HG03558 (cell line): Measurements from ENCODE around the gene ASF1A.
A peak's percentile ranks its signal among the peaks of the same experiment; 100 is the strongest.

Experiments
- ATAC-seq: cut with Tn5 transposase; IDR thresholded peaks from one replicate; pipeline ENCODE4 v1.9.1; 2021; ENCODE audit warnings: moderate number of reproducible peaks; ENCODE audit not compliant: unreplicated experiment; ENCODE audit errors: extremely low read depth

The ASF1A gene

DNA sequence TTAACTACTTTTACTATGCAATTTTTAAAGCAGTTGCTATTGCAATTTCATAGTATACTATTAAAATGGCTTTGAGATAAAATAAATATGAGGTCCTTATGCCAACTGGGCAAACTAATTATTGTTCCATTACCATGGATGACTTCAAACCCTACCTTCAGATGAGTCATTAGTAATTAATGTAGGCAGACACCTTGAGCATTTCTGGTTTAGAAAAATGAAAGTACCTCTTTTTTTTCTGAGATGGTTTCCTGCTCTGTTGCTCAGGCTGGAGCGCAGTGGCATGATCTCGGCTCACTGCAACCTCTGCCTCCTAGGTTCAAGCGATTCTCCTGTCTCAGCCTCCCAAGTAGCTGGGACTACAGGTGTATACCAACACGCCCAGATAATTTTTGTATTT, 11.9 kb downstream of the ASF1A start:
- ATAC-seq = no peak

DNA sequence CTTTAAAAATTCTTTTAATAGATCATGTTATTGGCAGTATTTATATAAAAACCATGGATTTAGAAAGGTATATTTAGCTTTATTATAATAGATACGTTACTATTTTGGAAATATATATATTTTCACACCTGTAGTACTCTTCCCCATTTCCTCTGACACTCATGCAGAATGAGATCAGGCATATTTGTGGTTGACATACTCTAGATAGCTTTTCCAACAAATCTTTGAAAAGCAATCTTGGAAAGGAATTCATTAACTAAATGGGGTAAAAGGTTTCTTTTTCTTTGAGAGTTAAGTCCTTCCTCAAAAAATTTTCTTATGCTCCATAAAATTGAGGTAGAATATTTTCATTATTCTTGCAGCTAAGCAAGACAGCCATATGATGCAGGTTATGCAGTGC, 14.5 kb downstream of the ASF1A start:
- no peak for ATAC-seq

DNA sequence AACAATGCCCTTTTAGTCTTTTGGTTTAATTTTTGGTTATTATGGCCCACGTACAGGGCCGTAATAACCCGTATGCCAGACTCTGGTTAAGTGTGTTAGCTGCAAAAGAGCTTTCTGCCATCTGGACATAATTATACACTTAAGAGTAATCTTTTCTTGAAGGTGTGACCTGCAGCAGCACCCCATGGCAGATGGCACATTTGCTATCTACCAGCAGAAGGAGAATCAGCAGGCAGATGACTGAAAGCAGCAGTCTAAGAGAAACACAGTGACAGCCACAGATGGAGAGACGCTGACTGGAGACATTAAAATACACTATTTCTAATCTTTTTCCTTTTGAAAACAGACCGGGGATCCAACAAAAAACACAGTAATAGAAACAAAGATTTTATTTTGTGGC, 18.7 kb downstream of the ASF1A start:
- ATAC-seq = no peak

DNA sequence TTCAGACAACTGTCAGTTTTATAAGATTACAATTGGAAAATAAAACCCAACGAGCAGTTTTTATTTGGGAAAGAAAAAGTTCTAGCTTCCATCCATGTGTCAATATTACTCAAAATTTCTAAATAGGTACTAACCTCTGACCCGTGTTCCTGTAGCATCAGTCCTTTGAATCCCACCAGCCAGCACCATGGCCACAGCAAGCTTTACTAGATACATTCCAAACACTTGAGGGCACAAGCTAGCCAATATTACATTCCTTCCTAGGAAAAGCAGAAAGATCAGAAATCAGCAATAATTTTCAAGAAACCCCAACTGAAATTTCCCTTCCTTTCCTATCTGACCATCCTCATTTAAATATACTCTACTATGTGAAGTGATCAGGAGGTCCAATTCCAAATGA, 19.2 kb downstream of the ASF1A start:
- ATAC-seq = no peak

DNA sequence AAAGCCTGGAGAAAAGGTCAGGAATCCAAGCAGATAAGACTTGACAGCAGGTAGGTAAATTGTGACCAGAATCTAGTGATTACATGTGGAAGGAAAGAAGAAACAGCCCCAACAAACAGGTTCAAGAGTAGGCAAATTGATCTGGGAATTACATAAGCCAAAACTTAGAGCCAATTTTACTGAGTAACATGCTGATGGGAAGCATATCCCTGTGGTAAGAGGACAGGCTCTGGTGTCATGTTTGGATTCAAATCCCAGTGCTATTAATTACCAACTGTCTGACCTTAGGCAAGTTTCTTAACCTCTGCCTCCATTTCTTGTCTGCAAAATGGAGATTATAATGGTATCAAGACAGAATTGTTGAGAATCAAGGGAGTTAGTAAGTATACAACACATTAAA, 20.6 kb downstream of the ASF1A start:
- ATAC-seq = no peak

DNA sequence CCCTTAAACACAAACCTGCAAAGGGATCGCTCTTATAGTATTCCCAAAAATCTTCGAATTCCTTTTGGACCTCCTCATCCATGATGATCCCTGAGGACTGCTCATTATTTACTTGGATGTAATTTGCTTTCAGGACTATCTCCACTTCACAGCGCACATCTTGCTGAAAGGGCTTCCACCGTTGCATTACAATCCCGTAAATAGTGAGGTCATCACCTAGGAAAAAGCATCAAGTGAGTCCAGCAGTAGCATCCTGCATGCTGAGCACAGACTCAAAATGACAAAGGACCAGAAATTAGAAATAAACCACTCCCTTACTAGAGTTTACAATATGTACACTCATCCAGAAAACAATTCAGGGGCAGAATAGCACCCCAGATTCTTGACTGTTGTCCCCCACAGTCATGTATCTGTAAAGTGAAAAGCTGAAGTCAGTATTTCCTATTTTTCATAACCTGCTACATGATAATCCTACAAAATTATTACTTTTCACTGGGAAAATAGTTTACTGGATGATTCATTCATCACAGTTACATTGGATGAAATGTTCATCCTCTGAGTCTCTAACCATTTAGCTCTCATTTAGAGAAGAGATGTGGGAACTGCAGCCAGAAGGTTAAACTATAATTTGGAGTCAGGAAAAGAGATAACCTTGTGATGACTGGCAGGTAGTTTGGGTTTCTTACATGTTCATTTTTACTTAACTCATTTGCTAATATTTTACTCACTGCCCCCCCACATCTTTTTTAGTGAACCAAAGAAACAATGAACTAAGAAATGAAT, 23.8 kb downstream of the ASF1A start:
- no peak for ATAC-seq

DNA sequence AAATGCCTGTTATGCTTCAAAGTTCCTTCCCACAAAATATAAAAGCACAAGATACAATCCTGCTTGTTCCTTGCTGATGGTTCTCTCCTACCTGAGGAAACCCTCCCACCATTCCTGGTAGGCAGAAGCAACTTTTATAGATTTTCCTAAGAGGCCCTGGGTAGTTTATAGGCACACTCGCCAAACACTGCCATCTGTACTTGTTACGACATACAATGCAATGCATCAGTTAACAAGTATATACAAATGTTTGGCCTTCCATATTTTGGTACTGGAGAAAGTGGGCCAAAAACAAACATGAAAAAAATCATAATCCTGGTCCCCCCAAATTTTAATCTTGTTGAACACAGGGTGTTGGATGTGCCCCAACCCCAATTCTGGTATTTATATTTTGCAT, 24.4 kb downstream of the ASF1A start:
- no peak for ATAC-seq

DNA sequence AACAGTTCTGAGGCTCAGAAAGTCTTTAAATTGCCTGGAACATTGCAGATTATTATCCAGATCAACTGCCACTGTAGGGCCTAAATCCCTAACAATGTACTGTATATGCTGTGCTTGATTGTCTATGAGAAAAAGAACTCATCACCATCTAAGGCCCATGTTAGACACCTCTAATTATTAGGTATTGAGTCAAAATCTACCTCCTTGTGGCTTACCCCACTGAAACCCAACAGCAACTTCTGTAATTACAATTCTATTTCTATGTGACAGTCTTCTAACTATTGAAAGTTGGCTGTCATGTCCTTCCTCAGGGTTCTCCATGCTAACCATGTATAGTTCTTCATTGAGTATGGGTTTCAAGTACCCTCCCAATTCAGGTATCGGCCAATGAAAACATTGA, 27.1 kb downstream of the ASF1A start:
- ATAC-seq = no peak

DNA sequence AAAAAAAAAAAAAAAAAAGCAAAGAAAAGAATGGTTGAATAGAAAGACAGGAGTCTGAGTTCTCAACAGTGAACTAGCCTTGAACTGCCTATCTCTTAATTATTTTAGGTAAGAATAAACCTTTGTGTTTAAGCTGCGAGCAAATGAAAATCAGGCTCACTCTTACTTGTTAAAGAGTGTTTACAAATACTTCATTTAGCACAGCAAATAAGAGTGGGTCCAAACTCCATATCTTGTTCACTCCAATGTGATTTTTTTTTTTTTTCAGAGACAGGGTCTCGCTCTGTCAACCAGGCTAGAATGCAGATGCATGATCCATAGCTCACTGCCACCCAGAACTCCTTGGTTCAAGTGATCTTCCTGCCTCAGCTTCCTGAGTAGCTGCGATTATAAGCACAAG, 29.1 kb downstream of the ASF1A start:
- ATAC-seq = no peak

DNA sequence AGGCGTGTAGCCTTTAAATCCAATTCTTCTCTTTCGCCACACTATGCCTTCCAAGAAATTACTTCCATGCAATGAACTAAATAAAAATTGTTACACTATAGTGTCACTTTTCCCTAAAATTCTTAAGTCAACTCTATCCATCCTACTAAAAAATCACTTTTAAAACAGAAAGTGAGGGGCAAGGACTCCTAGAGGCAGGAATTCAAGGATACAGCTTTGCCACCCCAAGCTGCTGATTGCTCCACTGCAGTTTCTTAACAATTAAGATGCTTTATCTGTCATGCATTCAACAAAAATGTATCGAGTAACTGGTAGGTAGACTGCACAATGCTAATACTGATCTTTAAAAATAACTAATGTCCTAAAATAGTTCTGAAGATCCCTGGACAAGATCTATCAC, 36.7 kb downstream of the ASF1A start:
- no peak for ATAC-seq

DNA sequence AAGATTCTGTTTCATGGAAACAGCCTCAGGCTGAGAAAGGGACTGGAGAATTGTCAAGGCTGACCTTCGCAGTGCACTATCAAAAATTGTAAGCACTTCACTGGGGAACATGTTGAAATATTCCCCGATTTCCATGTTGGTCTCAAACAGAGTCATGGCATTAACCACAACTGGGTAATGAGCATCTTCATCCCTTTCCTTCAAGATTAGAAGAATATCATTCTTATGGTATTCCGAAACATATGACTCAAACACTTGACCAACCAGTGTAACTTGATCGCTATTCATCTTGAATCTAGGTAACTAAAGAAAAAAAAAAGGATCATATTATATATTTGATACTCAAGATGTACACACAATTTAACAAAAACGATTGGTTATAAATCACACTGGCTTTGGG, 37.5 kb downstream of the ASF1A start:
- no peak for ATAC-seq

DNA sequence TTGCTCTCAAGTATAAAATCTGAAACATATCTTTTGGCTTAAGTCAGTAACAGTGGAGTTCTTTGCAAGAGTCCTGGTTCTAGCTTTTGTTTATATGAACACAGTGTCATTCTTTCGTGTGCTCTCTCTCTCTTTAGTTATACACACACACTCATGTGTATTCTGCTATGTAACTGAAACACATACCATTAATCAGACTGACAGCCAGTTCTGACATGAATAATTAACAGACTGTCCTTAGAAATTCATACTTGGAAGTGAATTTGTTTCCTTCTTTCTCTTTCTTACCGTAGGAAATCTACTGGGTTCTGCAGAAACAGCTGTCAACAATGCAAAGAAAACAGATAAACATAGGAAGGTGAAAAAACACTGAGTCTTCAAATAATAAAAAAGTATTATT, 38.5 kb downstream of the ASF1A start:
- no peak for ATAC-seq

DNA sequence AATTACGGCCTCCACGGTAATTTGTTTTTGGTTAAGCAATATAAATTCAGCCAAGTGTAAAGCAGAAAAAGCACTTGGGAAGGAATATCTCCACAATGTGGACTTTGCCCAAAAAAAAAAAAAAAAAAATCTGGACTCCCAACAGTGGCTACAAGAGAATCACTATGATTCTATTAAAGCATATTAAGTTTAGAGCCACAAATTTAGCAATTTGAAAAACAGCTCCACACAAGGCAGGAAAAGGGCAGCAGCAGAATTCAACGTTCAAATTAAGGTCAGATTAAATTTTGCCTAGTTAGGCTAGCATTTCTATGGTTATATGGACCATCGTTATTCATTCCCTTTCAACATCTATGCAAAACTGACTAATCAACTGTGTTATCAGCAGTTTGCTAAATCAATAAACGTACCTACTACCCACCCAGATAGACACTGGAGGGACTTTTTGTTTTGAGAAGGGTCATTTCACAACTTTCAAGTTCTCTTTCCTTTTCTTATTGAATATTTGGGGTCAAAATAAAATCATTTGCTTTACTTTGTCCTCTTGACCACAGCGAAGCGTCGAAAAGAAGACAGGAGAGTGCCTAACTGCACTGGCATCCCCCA, 40.0 kb downstream of the ASF1A start:
- ATAC-seq = no peak

DNA sequence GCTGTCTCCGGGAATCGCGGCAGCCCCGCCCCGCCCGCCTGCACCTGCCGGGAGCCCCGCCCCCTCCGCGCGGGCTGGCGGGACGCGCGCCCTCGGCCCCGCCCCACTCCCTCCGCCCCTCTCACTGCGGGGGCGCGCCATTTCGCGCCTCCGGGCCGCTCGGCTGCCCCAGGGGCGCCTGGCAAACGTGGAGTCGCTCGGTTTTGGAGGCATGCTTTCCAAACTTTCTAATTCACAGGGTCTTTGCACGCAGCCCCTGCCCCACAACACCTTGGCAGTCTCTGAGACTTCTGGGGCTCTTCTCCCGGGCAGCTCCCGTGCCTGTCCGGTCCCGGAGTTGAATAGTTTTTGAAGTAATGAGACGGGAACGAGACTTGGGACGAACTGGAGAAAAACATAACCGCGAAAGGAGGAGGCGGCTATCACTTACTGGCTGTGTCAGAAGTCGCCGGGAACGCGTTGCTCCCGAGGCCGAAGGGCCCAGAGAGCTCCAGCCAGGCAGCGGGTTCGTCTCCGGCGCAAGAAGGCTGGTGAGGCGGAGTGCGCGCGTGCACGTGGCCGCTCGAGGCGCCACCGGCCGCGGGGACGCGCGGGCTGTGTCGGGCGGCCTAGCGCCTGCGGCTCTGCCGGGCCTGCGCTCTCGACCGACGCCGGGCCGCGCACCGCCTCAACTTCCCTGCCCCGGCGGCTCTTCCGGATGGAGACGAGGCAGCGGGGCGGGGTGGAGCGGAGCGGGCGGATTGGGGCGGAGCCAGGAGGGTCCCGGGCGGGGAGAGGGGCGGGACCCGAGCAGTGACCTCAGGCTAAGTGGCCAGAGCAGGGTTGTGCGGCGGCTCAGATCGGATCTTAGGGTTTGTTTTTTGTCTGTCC, 40.7 kb downstream of the ASF1A start, which contains the start of gene MCM9:
TSS of gene MCM9 (minus strand) at position 699 of the 870 bp plus-strand sequence. CDS start 3,436 bp downstream, outside the sequence.
- ATAC-seq = peak; percentile 92

DNA sequence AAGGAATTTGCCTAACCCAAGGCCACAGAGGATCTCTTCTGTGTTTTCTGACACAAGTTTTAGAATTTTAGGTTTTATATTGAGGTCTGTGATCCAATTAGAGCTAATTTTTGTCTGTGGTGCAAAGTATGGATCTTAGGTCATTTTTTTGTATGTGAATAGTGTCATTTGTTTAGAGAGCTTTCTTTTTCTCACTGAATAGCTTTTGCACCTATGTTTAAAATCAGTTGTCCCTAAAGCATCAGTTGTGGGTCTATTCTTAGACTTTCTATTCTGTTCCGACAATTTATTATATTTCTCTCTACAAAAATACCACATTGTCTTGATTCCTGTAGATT, 41.3 kb downstream of the ASF1A start:
- ATAC-seq = no peak

DNA sequence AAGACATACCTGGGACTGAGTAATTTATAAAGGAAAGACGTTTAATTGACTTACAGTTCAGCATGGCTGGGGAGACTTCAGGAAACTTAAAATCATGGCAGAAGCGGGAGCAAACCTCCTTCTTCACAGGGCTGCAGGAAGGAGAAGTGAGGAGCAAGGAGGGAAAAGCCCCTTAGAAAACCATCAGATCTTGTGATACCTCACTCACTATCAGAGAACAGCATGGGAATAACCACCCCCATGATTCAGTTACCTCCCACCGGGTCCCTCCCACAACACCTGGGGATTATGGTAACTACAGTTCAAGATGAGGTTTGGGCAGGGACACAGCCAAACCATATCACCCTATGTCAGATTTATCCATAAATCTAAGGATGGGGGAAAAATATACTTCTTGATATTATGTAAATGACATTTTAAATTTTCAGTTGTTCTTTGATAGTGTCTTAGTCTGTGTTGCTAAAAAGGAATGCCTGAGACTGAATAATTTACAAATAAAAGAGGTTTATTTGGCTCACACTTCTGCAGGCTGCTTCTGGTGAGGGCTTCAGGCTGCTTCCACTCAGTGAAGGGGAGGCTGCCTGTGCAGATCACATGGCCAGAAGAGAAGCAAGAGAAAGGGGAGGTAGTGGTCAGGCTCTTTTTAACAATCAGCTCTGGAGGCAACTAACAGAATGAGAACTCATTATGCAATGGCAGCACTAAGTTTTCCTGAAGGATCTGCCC, 42.2 kb downstream of the ASF1A start:
- no peak for ATAC-seq

DNA sequence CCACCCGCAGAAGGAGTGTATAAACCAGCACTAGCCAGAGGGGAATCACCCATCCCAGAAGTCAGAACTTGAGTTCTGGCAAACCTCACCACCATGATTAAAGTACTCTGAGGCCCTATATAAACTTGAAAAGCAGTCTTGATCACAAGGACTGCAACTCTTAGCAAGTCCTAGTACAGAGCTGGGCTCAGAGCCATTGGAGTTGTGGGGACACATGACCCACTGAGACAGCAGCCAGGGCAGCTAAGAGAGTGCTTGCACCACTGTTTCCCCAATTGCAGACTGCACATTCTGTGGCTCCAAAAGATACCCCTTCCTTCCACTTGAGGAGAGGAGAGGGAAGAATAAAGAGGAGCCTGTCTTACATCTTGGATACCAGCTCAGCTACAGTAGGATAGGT, 45.7 kb downstream of the ASF1A start:
- ATAC-seq = no peak

DNA sequence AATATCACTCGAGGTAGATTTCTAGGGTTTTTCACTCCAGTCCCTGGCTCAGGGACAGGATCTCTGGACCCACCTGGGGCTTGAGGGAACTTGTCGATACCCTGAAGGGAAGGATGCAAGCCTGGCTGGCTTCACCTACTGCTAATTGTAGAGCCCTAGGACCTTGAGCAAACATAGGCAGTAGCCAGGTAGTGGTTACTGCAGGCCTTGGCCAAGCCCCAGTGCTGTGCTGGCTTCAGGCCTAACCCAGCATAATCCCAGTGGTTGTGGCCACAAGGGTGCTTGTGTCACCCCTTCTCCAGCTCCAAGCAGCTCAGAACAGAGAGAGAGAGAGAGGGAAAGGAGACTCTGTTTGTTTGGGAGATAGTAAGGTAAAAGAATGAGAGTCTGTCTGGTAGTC, 46.8 kb downstream of the ASF1A start:
- ATAC-seq = no peak

DNA sequence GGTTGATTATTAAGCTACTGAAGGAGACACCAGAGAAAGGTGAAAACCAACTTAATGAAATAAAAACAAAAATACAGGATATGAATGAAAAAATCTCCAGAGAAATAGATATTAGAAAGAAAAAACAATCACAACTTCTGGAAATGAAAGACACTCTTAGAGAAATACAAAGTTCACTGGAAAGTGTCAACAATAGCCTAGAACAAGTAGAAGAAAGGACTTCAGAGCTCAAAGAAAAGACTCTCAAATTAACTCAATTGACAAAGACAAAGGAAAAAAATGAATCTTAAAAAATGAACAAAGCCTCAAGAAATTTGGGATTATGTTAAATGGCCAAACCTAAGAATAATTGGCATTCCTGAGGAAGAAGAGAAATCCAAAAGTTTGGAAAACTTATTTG, 51.3 kb downstream of the ASF1A start:
- ATAC-seq = no peak

DNA sequence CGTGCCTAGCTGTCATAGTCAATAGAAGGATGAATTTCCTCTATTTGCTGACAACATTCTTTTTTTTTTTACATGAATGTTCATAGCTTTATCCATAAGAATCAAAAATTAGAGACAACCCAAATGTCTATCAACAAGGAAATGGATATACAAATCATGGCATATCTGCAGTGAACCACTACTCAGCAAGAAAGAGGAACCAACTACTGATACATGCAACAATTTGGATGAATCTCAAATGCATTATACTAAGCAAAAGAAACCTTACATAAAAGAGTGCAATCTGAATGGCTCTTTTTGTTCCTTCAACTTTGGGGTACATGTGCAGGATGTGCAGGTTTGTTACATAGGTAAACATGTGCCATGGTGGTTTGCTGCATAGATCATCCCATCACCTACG, 58.7 kb downstream of the ASF1A start:
- no peak for ATAC-seq

DNA sequence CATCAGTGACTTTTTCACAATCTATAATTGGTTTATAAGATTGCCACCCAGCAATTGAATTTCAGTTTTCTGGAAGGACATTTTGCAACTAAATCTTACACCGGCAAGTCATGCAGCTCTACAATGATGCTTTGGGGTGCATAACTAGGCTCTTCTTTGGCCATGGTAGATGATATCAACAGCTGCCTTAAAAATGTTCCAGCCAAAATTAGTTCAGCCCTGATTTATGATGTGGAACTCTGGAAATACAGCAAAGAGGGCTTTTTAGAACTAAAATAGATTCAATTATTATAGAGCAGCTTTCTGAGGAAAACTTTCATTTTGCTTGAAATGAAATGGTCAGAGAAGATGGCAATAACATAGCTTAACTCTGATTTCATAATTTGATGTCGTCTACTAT, 59.4 kb downstream of the ASF1A start:
- no peak for ATAC-seq
